GM12875 (cell line): ENCODE results near the gene DNAH3.

Experiments
- H3K4me3 ChIP-seq: one replicate; pipeline ENCODE4 v1.5.1; 2011; ENCODE audit warnings: low read depth, low read length, control low read depth
- CTCF ChIP-seq: IDR thresholded peaks from 2 replicates; pipeline ENCODE4 v1.5.1; 2011; ENCODE audit warnings: low read depth, mild to moderate bottlenecking, control low read depth, inconsistent platforms, low read length, moderate library complexity, borderline replicate concordance; ENCODE audit not compliant: insufficient read depth

The DNAH3 gene

GRCh38 chr16:21190013-21190412 is 39.4 kb upstream of the DNAH3 start:
- no peak overlapping the region for H3K4me3 ChIP-seq
- TF ChIP-seq CTCF = no peak

DNA sequence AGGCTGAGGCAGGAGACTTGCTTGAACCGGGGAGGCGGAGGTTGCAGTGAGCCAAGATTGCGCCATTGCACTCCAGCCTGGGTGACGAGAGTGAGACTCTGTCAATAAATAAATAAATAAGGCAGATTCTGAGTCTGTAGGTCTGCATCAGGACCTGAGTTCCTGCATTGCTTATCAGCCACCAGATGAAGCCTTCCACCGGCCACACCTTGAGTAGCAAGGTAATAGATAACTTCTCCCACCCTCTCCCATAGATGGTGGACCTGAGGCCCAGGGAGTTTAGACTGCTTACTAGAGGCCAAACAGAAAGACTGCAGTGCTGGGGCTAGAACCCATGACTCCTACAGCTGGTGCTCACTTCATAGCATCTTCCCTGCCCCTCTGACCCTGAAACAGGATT is 38.7 kb upstream of the DNAH3 start:
- no peak for TF ChIP-seq CTCF
- no peak overlapping the region for H3K4me3 ChIP-seq

- H3K4me3 ChIP-seq = no peak overlapping the region
- TF ChIP-seq CTCF = no peak
These were observed 35.7 kb upstream of the DNAH3 start for GRCh38 chr16:21186326-21186691.

DNA sequence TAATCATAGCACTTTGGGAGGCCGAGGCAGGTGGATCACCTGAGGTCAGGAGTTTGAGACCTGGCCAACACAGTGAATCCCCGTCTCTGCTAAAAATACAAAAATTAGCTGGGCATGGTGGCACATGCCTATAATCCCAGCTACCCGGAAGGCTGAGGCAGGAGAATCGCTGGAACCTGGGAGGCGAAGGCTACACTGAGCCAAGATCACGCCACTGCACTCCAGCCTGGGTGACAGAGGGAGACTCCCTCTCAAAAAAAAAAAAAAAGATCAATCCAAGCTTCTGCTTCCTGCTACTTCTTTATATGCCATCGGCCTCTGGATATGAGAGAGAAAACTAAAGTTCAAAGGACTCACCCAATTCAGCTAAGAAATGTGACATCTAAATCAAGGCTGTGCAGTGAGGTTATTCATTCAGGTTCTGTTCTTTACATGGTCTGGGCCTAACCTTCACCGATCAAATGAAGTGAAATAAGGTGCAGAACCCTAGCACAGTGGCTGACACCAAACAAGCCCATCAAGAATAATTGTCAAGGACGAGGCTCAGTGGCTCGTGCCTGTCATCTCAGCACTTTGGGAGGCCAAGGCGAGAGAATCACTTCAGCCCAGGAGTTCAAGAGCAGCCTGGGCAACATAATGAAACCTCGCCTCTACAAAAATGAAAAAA is 35.1 kb upstream of the DNAH3 start:
- no peak overlapping the region for H3K4me3 ChIP-seq
- TF ChIP-seq CTCF = no peak

DNA sequence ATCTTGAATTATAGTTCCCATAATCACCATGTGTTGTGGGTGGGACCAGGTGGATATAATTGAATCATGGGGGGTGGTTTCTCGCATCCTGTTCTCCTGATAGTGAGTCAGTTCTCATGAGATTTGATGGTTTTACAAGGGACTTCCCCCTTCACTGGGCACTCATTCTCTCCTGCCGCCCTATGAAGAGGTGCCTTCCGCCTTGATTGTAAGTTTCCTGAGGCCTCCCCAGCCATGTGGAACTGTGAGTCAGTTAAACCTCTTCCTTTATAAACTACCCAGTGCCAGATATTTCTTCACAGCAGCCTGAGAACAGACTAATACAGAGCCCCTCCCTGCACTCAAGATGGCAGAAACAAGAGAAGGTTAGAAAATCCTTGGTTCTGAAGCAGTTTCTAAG is 34.2 kb upstream of the DNAH3 start:
- no peak for TF ChIP-seq CTCF
- no peak overlapping the region for H3K4me3 ChIP-seq

DNA sequence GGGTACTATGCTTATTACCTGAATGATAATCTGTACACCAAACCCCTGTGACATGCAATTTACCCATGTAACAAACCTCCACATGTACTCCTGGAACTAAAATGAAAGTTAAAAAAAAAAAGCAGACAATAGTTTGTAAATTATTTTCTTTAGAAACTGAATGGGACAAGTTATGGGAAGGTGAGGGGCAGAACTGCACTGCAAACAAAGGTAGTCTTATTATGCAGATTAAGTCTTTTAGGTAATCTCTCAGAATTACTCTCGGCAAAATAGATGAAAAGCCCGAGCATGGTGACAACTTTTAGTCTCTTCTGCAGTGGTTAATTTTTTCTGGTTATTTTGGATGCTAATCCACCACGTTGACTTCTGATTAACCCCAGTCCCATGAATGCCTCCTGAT is 33.3 kb upstream of the DNAH3 start:
- TF ChIP-seq CTCF = no peak
- no peak overlapping the region for H3K4me3 ChIP-seq

- H3K4me3 ChIP-seq = no peak overlapping the region
- TF ChIP-seq CTCF = no peak
These were observed 29.3 kb upstream of the DNAH3 start for GRCh38 chr16:21179983-21180365.
